HT1080 (cell line): ENCODE data around the gene CD226. TPM values are rescaled to one million over a fixed set of nuclear protein-coding genes. Genes with fewer than 3 reads are reported as not detected.
"Not testable (repeated sequence)": the region's sequence is repeated elsewhere in the genome, so short reads cannot be mapped to it uniquely, and the experiment has no call there.

Experiments used
- DNase-seq: peaks from one replicate; pipeline ENCODE4 v3.0.0-alpha.2; 2015; ENCODE audit warnings: low read depth
- total RNA-seq: library from RNA; depleted of rRNA; stranded (reverse); fragments of >200 nt; shearing (Covaris generic); gene quantifications from 2 replicates; pipeline ENCODE4 v1.2.3, GENCODE V29; 2014

Gene CD226
- total RNA-seq, 1 experiment from 2014 or later: 0.03 TPM

DNA sequence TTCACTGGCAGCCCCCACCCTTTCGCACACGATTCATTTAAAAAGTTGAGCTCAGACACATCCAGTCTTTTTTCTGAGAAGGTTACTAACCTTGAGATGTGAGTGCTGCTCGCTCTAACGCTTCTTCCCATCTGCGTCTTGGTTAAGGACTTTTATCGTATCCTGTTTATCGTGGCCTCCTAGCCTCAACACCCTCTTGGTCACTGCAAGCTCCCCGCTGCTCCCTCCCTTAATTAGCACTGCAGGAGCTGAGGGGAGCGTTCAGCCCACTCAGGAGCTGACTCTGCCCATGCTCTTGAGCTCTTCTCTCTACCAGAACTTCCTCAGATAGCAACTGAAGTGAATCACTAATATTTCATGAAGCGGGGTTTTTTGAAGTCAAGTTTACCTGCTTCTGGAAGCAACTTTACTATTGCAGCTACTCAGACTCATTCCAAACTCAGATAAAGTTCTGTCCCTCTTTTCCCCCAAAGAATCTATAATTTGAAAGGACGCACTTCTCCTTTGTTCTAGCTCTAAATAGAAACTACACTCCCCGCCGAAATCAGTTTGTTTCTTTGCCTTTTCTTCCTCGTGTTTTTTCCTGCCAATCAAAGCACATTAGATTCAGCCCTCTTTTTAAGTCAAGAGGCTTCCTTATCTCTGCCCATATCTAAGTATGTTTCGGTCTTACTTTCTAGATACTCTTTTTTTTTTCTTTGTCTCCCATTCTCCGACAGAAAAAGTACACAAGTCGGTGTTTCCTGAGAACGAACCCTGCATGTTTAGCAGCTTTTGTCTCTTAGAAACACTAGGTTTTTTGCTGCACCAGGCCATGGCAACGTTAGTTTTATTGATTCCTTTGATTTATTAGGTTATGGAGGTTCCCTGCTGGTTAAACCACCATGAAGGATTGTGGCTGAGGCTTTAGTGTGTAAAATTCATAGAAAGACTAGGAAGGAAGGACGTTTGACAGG is 9.3 kb upstream of the CD226 start:
- no peak for DNase-seq

DNA sequence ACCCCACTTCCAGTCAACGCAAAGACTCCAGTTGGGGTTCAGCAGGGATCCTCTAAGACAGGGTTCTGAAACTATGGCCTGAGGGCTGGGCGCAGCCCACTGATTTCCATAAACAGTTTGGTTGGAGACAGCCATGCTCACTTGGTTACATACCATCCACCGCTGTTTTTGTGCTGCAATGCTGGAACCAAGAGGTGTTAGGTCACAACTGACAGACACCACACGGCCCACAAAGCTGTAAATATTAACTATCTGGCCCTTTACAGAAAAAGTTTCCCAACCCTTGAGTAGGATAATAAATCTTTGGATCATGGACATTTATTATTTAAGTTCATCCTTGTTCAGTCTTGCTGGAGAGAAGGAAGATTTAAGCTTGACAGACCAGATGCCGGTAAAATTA is 8.4 kb upstream of the CD226 start:
- no peak for DNase-seq

DNA sequence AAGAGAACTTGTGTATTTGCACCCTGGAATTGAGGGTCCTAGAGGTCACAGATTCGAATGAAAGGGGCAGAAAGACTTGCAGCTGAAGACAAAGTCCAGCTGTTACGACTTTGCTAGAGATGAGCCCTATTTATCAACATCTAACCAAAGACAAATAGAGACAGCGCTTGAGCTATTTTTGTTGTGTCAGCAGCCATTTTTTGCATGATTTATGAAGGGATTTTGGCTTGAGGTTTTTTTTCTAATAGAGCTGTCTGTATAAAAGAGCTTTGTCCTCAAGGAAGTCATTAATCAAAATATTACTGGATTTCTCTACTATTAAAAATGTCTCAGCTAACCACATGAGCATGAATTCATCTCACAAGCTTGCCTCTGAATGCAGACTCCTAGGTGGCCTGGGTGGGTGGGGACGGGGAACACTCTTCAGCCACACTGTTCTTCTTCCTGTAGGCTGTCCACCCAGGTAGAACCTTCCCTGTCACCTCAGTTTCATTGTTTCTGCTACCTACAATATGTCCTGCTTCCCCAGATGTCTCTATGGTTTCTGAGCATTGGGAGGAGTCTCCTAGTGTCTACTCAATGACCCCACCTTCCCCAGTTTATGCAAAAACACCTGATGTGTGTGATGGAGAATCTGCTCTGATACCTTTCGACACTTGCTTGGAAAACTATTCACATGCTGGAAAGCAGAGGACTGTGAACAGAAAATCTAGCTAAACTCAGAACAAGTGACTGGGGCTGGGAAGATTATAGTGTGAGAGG is 7.2 kb upstream of the CD226 start:
- no peak for DNase-seq

DNA sequence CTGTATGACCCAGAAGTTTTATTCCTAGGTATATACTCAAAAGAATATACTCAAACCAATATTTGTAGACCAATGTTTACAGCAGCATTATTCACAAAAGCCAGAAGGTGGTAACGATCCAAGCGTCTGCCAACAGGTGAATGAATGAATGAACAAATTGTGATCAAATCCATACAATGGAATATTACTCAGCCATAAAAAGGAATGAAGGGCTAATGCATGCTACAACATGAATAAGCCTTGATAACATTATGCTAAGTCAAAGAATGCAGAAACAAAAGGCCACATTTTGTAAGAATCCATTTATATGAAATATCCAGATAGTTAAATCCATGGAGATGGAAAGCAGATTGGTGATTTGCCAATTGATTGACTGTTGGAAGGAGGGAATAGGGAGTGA is 5.5 kb upstream of the CD226 start:
- DNase-seq: no peak

DNA sequence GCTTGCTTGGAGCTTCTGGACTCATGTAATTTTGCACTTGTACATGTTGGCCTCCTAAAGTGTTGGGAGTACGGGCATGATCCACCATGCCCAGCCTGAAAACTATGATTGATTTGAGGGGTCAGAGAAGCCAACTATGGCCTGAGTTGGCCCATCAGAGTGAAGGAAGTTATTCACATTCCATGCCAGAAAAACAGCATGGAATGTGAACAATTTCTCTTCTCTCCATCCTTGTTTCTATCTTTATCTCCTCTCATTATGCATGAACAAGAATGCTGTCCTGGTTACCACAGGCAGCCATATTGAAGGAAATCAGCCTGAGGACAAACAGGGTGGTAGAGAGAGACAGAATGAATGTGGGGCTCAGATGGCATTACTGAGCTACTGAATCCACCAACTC is 3.5 kb upstream of the CD226 start:
- no peak for DNase-seq

DNA sequence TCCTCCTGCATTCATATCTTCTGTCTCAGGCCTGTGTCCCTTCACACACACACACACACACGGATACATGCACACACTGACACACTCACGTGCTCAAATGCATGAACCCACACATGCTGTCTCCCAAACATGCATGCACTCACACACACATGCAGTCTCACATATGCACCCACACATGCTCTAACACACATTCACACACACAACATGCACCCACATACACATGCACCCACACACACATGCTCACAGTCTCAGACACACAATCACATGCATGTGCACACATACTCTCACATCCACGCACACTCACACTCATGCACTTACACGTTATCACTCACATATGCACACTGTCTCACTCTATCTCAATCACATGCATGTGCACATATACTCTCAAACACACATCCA is 1.9 kb upstream of the CD226 start:
- no peak for DNase-seq

DNA sequence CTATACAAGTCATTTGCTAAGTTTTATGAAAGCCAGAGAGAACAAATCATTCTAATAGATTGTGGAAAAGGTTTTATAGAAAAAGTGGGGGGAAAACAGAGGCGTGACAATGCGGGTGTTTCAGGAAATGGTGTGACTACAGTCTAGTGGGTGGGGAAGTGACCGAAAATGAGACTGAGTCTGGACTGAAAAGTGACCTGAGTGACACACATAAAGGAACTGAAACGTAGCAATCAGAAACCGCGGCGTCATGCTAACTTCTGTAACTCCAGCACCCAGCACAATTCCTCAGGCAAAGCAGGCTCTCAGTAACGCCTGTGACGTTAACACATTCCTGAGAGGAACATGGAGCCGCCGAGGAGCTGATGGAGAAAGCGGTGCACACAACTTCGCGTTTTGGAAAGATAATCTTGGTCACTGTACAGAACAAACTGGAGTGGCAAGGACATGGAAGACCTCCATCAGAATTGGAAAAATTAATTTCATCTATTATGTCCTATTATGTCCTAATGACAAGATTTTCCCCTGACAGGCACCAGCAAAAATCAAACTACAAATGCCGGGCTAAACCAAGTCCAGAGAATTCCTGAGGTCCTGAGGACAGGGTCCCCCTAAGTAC is 1.4 kb upstream of the CD226 start:
- DNase-seq: no peak

DNA sequence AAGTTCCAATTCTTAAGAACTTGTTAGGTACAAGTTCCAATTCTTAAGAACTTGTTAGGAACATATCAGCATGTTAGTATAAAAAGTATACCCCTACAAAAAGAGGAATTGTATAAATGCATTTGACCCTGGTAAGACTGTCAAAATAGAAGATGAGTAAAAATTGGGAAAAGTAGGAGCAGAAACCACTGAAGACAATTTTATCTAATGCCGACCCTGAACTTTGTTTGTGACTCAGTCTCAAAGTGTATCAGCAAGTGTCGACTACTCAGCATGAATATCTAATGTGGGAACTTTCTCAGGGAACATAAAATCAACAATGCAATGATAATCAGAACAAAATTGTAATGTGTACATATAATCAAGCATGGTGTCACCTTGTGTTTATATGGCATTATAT is 583 bp upstream of the CD226 start:
- DNase-seq: no peak

DNA sequence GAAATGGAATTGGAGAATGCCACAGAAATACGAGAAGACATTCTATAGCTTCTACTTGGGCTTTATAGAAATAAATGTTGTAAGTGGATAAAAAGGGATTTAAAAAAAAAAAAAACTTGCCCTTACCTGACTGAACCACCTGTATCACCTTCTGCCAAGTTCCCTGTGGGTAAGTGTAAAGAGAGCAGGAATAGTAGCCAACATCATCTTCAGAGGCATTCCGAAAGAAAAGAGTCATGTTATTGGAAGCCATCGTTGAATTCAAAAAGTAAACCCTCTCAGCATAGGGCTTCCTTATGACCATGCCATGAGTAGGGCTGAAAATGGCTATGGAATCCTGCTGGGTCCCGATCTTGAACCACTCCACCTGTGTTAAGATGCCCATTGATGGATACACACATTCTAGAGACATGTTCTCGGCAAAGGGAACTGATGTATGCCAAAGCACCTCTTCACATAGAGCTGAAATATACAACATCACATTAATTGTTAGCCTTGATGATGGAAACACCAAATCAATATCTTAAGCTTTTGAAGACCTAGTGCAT is 991 bp downstream of the CD226 start:
- no peak for DNase-seq

DNA sequence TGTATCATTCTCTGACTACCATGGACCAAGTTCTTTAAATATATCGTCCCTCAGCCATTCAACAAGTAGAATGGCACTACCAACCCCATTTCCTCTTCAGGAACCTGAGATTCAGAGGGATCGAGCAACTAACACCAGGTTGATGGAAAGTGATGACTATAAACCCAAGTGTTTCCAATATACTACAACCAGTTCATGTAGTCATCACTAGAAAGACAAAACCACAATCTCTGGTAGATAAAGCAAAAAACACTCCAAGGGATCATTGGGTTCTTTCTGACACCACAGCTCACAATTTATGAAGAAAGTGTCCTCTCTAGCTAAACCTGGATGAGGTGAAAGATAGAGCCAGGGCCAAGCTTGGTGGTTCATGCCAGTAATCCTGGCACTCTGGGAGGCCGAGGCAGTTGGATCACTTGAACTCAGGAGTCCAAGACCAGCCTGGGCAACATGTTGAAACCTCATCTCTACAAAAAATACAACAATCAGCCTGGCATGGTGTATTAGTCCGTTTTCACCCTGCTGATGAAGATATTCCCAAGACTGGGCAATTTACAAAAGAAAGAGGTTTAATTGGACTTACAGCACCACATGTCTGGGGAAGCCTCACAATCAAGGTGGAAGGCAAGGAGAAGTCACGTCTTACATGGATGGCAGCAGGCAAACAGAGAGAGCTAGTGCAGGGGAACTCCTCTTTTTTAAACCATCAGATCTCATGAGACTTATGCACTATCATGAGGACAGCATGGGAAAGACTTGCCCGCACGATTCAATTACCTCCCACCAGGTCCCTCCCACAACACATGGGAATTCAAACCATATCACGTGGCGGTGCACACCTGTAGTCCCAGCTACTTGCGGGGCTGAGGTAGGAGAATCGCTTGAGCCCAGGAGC is 2.2 kb downstream of the CD226 start:
- no peak for DNase-seq

DNA sequence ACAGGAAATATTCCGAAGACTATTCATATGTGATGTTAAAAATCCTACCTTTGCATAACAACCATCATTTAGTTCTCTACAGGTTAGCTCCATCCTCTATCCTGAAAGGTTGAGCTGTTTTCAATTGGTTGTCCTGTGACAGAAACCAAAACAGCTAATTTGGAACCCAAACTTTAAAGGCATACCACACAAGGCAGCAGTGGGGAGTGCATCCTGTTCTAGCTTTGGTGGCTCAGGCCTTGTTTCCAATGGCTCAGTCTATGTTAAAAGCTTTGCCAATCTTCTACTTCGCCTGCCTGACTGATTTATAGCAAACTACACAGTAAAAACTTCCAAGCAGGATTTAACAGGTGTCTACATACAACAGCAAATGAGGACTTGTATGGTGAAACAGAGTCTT is 3.2 kb downstream of the CD226 start:
- DNase-seq: no peak

DNA sequence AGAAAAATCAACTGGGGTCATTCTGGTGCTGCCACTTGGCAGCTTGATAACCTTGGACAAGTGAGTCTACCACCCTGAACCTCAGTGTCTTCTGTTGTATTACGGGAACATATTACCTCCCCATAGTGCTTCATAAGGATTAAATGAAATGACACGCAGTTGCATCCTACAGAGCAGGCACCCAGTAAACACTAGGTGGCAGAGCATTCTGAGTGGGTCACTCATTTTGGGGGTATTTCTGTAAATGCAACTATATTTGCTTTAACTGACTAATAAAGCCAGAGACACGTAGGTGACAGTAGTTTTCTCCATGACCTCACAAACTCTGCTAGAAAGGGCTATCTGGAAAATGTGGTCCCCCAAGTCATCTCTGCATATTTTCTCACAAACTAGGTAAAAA is 4.7 kb downstream of the CD226 start:
- no peak for DNase-seq

DNA sequence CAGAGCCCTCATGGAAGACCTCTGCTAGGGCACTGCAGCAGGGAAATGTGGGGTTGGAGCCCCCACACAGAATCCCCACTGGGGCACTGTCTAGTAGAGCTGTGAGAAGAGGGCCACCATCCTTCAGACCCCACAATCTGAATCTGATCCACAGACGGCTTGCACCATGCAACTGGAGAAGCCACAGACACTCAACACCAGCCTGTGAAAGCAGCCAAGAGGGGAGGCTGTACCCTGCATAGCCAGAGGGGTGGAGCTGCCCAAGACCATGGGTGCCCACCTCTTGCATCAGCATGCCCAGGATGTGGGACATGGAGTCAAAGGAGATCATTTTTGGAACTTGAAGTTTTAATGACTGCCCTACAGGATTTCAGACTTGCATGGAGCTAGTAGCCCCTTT is 6.5 kb downstream of the CD226 start:
- DNase-seq: no peak

DNA sequence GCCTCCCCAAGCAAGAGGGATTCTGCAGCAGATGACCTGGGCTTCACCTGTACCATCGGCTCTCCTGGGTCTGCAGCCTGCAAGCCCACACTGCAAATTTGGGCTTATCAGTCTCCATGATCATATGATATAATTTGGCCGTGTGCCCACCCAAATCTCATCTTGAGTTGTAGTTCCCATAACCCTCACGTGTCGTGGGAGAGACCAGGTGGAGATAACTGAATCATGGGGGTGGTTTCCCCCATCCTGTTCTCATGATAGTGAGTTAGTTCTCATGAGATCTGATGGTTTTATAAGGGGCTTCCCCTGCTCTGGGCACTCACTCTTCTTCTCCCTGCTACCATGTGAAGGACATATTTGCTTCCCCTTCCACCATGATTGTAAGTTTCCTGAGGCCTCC is 7.9 kb downstream of the CD226 start:
- DNase-seq: not testable (repeated sequence)

DNA sequence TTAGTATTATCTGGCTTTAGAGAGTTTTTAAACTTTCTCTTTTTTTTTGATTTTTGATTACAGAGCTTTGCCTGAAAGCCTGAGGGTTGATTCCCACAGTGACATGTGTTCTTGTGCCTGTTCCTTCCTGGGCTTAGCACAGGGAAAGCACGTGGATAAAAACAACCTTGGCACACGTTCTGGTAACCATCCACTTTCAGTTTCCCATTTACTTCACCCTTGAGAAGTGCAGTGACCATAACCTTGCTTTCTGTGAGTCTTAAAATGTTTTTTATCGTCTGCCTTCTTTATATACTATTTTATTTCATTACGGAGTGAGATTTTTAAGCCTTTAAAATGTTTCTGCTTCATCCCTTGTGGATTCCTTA is 11.5 kb downstream of the CD226 start:
- no peak for DNase-seq

DNA sequence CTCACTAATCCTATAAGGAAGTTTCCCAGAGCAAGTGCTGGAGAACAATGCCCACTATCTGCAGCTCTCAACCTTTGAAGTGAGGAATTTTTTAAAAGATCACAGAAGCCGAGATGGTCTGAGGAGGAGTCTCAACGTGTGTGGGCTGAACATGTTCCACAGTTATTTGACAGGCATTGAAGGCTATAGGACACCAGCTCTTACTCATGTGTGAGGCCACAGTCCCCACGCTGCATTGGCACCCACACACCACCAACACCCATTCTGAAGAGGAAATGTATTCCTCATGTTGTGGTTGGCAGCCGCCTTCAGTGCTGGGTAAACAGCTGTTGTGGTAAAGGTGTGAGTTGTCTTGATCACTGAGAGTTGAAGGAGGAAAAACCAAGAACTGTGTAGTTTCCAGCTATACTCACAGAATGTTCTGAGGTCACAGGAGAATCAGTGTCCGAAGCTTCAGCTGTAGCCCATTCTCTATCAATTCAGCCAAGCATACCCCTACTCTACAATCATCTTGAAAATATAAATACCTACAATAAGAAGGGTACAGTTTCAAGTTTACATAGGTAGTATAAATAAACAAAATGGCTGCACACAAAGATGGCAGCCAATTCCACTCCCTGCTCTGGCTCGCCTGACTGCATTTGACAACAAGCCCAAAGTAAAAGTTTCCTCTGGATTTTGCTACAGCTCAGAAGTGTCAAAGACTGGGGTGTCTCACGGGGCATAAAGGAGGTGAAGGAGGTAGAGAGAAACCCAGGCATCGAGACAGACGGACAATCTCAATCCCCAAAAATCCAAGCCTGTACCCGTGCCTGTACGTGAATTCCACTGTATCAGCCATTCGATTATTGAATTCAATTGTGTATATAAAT is 12.1 kb downstream of the CD226 start:
- DNase-seq: peak; percentile 23

DNA sequence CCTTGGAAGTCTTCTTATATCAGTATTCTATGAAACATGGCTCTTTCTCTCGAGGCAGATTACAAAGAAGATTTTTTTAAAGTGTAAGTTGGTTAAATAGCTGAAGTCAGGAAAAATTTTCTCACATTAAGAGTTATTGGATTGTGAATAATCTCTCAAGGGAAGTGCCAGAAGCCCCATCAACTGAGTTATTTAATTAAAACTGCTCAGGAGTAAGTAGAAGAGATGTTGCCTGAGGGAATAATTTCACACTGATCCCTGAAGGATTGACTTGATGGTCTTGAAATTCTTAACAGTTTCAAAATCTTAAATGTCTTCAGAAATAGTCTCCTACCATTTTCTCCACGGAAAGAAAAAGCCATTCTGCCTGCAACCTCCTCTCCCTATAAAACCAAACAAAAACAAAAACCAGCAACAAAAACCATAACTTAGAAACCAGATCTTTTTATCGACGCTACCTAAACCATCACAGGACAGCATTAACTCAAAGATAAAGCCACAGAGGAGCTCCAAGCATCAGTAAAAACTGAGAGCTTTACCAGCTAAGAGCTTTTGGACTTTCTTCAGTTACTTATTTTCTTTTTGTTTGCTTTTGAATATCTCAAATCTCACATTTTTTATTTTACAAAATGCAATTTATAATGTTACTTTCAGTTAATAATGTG is 12.9 kb downstream of the CD226 start:
- DNase-seq: no peak

DNA sequence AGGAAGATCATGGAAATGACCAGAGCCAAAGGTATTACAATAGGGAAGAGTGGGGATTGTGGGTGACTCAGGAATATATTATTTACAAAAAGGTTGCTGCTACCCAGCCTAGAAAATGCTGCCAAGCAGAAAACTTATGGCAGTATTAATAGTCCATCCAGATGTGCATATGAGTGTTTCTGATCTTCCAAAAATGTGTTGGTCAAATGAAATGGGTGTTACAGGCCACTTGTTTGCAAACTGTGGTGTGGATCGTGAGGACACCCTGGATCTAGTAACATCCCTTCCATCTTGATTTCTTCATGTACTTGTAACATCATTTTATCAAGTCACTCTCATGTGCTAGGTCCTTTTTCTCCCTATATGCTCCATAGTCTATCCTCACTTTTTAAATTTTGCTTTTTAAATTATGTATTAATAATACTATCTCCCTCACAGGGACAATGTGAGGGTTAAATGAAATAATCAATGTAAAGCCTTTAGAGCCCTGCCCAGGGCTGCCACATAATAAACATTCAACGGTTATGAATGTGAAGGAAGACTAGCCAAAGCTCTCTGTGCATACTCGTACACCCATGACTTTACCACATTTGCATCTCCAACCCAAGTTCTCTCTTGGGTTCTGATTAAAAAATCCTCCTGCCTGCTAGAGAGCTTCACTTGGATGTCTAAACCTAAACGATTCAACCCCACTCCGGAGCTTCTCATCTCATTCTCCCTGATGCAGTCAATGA is 18.5 kb downstream of the CD226 start:
- no peak for DNase-seq

DNA sequence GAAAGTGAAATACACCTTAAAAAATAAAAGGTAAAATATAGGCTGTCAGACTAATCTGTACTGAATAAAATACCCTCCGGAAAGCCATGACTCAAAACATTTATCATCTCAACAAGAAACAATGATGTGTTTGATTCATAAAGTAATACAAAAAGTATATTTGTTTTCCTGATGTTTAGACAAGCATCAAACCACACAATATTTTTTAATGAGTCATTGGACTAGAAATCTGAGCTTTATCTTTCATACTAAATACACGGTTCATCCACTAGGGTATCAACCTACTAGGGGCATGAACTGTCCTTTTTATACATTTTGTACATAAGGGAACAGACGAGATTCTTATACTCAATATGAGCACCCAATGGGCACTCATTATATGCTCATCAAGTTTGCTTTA is 31.3 kb downstream of the CD226 start:
- DNase-seq: peak; percentile 35
